Mesenteric fat pad (tissue), 1 donor: ENCODE measurements around the gene SETSIP. TPM values are rescaled to one million over a fixed set of nuclear protein-coding genes. Genes with fewer than 3 reads are reported as not detected.
"Not testable (repeated sequence)": the region's sequence is repeated elsewhere in the genome, so short reads cannot be mapped to it uniquely, and the experiment has no call there.

Experiments
- DNase-seq: peaks from one replicate; pipeline ENCODE4 v3.0.0-alpha.2; 2020; ENCODE audit warnings: low spot score
- long read RNA-seq: library from polyadenylated mRNA; unstranded; transcript quantifications from one replicate; pipeline ENCODE4 v2.0.0, GENCODE V29; 2020
- total RNA-seq: library from RNA; stranded (reverse); fragmentation: NEBNext Ultra II Directional; extraction: Animal tissue kit (Norgen Biotek cat#: 25700); gene quantifications from one replicate; pipeline ENCODE4 v1.2.1, GENCODE V29; 2021
- donor health status: DM: yes; HTN: yes; CAD: no.

The SETSIP gene
- not detected for total RNA-seq
- long read RNA-seq: 0 reads

DNA sequence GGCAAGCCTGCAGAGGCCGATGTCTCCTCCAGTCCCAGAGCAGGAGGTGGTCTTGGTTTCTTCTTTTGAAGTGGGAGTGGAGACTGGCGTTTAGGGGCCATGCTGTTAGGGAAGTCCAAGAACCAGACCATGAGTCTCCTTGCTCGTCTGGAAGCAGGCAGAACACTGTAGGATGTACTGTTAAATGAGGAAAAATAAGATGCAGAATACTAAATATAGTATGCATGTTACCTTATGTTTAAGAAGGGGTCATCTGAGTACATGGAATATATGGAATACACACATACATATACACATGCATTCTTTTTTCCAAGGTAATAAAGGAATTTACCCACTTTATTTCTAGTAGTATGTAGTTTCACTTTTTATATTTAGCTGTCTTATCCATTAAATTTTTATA is at the start of gene SETSIP:
Gene SETSIP (minus strand): TSS at position 101 of the 400 bp plus-strand sequence. CDS start 0 bp downstream, at position 101.
- DNase-seq: no peak

GRCh38 chr1:92123868-92124267 is 48.7 kb upstream of the SETSIP start:
- no peak for DNase-seq

DNA sequence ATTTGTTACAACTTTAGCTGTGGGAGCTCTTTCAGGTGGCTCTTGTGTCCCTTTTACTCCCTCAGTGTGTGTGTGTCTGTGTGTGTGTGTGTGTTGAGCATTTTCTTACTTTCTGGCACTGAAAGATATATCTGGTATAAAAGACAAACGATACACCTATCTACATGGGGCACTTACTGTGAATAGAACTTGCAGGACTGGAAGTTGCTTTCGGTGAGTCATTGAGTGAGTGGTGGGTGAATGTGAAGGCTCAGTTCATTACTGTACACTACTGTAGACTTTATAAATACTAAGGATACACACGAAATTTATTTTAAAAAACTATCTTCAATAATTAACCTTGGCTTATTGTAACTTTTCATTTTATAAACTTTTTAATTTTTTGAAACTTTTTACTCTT is 43.6 kb upstream of the SETSIP start:
- DNase-seq: no peak

DNA sequence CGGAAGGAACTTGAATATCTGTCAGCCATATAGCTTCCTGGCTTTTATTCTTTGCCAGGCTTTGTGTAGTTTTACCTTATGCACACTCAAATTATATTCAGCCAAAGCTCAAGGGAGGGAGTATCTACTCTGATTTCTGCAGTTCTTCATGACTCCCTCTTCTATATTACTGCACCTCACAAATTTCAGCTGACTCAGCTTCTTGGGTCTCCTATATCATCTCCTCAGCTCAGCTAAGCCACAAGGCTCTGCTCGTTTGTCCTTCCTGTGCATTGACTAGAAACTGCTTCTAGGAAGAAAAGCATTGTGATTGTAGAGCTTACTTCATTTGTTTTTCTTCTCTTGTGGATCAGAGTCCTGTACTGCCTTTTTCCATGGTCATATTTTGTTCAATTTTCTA is 42.3 kb upstream of the SETSIP start:
- no peak for DNase-seq

GRCh38 chr1:92108631-92109030 is 33.4 kb upstream of the SETSIP start:
- DNase-seq: no peak

DNA sequence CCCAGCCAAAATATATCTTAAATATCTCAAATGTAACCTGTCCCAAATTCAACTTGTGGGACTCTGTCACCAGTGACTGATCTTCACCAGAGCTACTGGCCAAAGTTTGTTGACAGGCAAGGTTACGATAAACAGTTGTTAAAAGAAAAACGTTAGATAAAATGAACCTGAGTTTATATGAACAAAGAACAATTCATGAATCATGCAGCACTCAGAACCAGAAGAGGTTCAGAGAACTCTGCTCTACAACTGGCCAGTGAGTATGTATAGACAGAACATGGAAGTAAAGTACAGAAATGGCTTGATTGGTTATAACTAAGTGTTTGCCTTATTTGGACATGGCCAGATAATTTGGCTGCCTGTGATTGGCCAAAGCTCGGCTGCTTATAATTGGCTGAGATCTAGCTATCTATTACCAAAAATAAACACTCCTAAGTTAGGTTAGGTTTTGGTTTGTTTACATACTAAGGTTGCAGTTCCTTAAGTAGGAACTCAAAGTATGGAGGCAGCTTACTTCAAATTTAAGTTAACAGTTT is 30.4 kb upstream of the SETSIP start:
- DNase-seq: no peak

GRCh38 chr1:92096317-92096716 is 21.1 kb upstream of the SETSIP start:
- DNase-seq: no peak

GRCh38 chr1:92095874-92096273 is 20.7 kb upstream of the SETSIP start:
- DNase-seq: no peak

- DNase-seq: no peak
These were observed 19.4 kb upstream of the SETSIP start for GRCh38 chr1:92094595-92094994.

DNA sequence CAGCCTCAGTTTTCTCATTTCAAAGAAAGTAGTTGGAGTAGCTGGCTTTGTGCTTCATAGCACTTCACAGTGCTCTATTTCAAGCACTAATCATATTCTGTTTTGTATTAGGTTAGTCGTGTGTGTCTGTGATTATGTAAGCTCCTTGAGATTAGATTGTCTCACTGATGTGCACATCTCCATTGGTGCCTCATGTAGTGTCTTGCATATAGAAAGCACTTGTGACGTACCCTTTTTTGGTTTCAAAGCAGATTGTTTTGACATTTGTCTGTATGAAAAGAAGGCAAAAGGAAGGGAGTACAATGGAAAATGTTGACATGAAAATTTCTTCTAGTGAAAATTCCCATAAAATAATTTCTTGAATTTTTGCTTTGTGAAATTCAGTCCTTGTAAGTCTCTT is 18.9 kb upstream of the SETSIP start:
- DNase-seq: no peak

DNA sequence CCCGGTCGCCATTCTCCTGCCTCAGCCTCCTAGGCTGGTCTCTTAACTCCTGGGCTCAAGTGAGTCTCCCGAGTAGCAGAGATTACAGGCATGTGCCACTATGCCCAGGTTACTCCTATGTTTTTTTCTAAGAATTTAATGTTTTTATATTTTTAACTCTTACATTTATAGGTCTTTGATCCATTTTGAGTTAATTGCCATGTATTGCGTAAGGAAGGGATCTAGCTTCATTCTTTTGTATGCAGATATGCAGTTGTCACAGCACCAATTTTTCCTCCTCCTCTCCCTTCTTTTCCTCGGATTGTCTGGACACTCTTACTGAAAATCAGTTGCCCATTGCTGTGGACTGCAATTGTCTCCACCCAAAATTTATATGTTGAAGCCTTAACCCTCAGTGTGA is 16.4 kb upstream of the SETSIP start:
- no peak for DNase-seq

- no peak for DNase-seq
These were observed 12.3 kb upstream of the SETSIP start for GRCh38 chr1:92087542-92087941.

- DNase-seq: no peak
These were observed 10.5 kb upstream of the SETSIP start for GRCh38 chr1:92085727-92086126.

GRCh38 chr1:92084651-92085050 is 9.4 kb upstream of the SETSIP start:
- DNase-seq: no peak

- DNase-seq: no peak
These were observed 5.8 kb upstream of the SETSIP start for GRCh38 chr1:92081031-92081430.

DNA sequence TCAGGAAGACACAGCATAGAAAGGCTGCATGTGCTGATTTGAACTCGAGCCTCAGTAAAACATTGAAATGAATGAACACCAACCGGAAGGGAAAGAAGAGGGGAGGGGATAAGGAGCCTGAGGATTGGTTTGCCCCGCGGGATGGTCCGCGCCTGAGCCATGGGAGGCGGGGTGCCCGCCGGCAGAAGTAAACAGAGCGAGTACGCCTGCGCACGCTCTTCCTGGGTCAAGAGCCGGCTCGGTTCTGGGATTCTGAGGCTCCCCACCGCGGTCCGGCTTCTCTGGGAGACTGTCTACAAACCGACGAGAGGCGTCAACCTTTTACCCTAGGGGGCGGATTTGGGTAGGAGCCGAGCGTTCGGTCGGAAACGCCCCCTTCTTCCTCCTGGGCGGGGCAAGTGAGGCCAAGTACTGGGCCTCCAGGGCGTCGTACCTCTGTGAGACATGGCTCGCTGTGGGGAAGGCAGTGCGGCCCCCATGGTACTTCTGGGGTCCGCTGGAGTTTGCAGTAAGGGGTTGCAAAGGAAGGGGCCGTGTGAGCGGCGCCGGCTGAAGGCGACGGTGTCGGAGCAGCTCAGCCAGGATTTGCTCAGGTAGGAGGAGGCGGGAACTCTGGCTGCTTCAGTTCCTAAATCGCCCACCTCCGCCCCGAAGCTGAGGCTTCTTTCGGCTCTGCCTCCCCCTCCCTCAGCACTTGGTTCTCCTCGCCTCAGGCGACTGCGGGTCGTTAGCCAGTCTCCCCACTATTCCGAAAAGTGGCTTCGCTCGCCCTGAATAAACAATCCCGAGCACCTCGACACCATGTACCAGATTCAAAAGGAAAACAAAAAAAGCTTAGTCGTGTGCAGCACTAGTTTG is 5.1 kb upstream of the SETSIP start, which contains the start of gene BTBD8:
Gene BTBD8 (plus strand): TSS at position 218 of the 858 bp plus-strand sequence. CDS start 227 bp downstream, at position 445.
- DNase-seq: peak; percentile 91

DNA sequence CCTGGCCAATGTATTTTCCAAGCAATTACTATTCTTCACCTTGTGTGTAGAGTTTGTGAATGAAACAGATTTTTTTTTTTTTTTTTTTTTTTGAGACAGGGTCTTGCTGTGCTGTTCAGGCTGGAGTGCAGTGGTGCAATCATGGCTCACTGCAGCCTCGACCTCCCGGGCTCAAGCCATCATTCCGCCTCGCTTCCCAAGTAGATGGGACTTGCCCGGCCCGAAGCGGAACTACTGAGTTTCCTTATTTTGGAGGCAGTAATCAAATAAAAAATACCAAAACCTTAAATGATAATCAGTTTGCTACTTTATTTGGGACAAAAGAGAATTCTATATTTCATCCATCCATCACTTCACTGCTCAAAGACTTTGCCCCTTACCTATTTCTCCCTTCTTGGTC is 4.2 kb upstream of the SETSIP start:
- DNase-seq: no peak

DNA sequence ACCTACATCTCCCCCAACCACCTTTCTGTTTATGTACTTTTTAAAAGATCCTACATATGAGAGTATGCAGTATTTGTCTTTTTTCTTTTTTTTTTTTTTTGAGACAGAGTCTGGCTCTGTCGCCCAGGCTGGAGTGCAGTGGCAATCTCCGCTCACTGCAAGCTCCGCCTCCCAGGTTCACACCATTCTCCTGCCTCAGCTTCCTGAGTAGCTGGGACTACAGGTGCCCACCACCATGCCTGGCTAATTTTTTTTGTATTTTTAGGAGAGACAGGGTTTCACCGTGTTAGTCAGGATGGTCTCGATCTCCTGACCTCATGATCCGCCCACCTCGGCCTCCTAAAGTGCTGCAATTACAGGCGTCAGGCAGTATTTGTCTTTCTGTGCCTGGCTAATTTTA is 2.9 kb upstream of the SETSIP start:
- DNase-seq: not testable (repeated sequence)

DNA sequence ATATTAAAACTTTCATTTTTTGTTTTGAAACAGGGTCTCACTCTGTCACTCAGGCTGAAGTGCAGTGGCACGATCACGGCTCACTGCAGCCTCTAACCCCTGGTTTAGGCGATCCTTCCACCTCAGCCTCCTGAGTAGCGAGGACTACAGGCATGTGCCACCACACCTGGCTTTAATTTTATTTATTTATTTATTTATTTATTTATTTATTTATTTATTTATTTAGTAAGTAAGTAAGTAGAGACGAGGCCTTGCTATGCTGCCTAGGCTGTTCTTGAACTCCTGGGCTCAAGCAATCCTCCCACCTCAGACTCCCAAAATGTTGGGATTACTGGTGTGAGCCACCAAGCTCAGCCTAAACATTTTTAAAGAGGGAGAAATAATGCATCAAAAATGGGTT is 1.2 kb upstream of the SETSIP start:
- DNase-seq: no peak

DNA sequence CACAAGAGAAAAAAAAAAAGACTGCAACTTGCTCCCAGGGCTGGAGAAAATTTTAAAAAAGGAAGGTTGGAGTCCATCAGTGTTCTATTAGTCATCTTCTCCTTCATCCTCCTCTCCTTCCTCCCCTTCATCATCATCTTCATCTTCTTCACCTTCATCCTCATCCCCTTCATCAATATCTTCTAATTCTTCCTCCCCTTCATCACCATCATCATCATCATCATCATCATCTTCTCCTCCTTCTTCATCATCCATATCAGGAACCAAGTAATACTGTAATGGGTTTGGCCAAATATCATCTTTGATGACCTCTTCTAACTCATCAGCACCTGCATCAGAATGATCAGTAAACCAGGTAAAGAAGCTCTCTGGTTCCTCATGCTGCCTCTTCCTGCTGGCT is 765 bp downstream of the SETSIP start:
- not testable (repeated sequence) for DNase-seq

- DNase-seq: no peak
These were observed 4.3 kb downstream of the SETSIP start for GRCh38 chr1:92070892-92071291.

- DNase-seq: no peak
These were observed 8.9 kb downstream of the SETSIP start for GRCh38 chr1:92066321-92066720.

- no peak for DNase-seq
These were observed 10.2 kb downstream of the SETSIP start for GRCh38 chr1:92065042-92065441.
